GM12878 (cell line): ENCODE results near the gene CAPZB. TPM values are rescaled to one million over a fixed set of nuclear protein-coding genes. Genes with fewer than 3 reads are reported as not detected.

ENCODE experiments used
- ATAC-seq: fragments of 200-7000 bp; cut with Tn5 transposase; 3 replicates; pipeline ENCODE4 v1.9.1; 2020; ENCODE audit warnings: mild to moderate bottlenecking, moderate library complexity
- BruUV-seq: library from RNA; stranded (reverse); fragments of 400-500 nt; replicated peaks from 2 replicates; lab custom pipeline; 2021; lab: Mats Ljungman, UMichigan
- CTCF ChIA-PET: fragments of 300-600 bp; sonication (Branson Sonifier 250); formaldehyde crosslinking; extraction: SDS; loops from one replicate; lab custom pipeline; 2021; ENCODE audit warnings: inconsistent platforms; lab: Yijun Ruan, JAX
- POLR2A ChIA-PET: fragments of 350-600 bp; formaldehyde crosslinking; extraction: SDS; loops from one replicate; lab custom pipeline; 2021; ENCODE audit warnings: inconsistent platforms; lab: Charles Lee
- RAD21 ChIA-PET: fragments of 300-600 bp; sonication (Branson Sonifier 250); formaldehyde crosslinking; loops from one replicate; lab custom pipeline; 2023; ENCODE audit warnings: antibody characterized with exemption; ENCODE audit not compliant: unreplicated experiment; lab: Charles Lee
- SMC1A ChIA-PET: fragments of 300-600 bp; sonication (Branson Sonifier 250); formaldehyde crosslinking; loops from one replicate; lab custom pipeline; 2023; ENCODE audit not compliant: unreplicated experiment, uncharacterized antibody; lab: Charles Lee
- DNase-seq: peaks from one replicate; pipeline ENCODE4 v3.0.0-alpha.2; 2011; ENCODE audit warnings: low read depth, low spot score
- FAIRE-seq: peaks from 3 replicates; lab custom pipeline; 2011; peaks lifted over from hg19 to GRCh38; lab: Jason Lieb, UNC
- H2AFZ ChIP-seq: 2 replicates; pipeline ENCODE4 v1.6.0; 2011; ENCODE audit warnings: low read depth, low read length, control low read depth; ENCODE audit not compliant: control insufficient read depth
- H3K27ac ChIP-seq: 2 replicates; pipeline ENCODE4 v1.5.1; 2011; ENCODE audit warnings: control low read depth; ENCODE audit not compliant: control insufficient read depth, insufficient read depth
- H3K27me3 ChIP-seq, 2 experiments: replicated peaks in 1 of 2; 2 replicates each; pipeline versions ENCODE4 v1.6.0 to v1.6.1; 2011; ENCODE audit warnings: low read length in 1 of 2; ENCODE audit not compliant: control insufficient read depth in 2 of 2, insufficient read depth in 2 of 2
- H3K36me3 ChIP-seq, 2 experiments: 2 replicates each; pipeline ENCODE4 v1.5.1; 2011; ENCODE audit warnings: low read length in 1 of 2; ENCODE audit not compliant: control insufficient read depth in 2 of 2, insufficient read depth in 2 of 2
- H3K4me1 ChIP-seq: 2 replicates; pipeline ENCODE4 v1.6.1; 2011; ENCODE audit warnings: mild to moderate bottlenecking, low read length, moderate library complexity, mixed read lengths; ENCODE audit not compliant: control insufficient read depth, insufficient read depth
- H3K4me2 ChIP-seq: 2 replicates; pipeline ENCODE4 v1.6.0; 2011; ENCODE audit warnings: control low read depth; ENCODE audit not compliant: control insufficient read depth, insufficient read depth
- H3K4me3 ChIP-seq: fragments of 200-600 bp; sonication (generic); 2 replicates; pipeline ENCODE4 v1.5.1; 2016
- H3K79me2 ChIP-seq: 2 replicates; pipeline ENCODE4 v1.6.0; 2011; ENCODE audit warnings: low read length; ENCODE audit not compliant: control insufficient read depth, insufficient read depth
- H3K9ac ChIP-seq: 2 replicates; pipeline ENCODE4 v1.8.0; 2011; ENCODE audit warnings: low read length, control low read depth, mixed read lengths; ENCODE audit not compliant: control insufficient read depth, insufficient read depth
- H3K9me3 ChIP-seq: replicated peaks from 3 replicates; pipeline ENCODE4 v1.5.1; 2011; ENCODE audit warnings: mild to moderate bottlenecking, low read length; ENCODE audit not compliant: control insufficient read depth, insufficient read depth
- H4K20me1 ChIP-seq: 2 replicates; pipeline ENCODE4 v1.6.0; 2011; ENCODE audit not compliant: control insufficient read depth, insufficient read depth
- ATF3 ChIP-seq: IDR thresholded peaks from 2 replicates; pipeline ENCODE4 v1.6.1; 2011; ENCODE audit warnings: low read depth, mild to moderate bottlenecking, low read length, moderate library complexity, borderline replicate concordance; ENCODE audit errors: extremely low read depth
- EGR1 ChIP-seq, 2 experiments: IDR thresholded peaks; 1 replicate in 1 of 2; 2 replicates in 1 of 2; pipeline ENCODE4 v1.6.1; 2011 to 2012; ENCODE audit warnings: low read depth in 2 of 2, low read length in 2 of 2, borderline replicate concordance in 1 of 2, mild to moderate bottlenecking in 1 of 2, moderate library complexity in 1 of 2
- ESRRA ChIP-seq: IDR thresholded peaks from 2 replicates; pipeline ENCODE4 v1.6.1; 2012; ENCODE audit warnings: mild to moderate bottlenecking, low read length, improper control_type of control experiment
- LARP7 ChIP-seq: fragments of 450-650 bp; IDR thresholded peaks from 2 replicates; pipeline ENCODE4 v1.6.1; 2017; ENCODE audit warnings: mild to moderate bottlenecking
- NFIC ChIP-seq: IDR thresholded peaks from 2 replicates; pipeline ENCODE4 v1.6.1; 2012; ENCODE audit warnings: low read depth, mild to moderate bottlenecking, inconsistent platforms, low read length, moderate library complexity
- NR2C1 ChIP-seq: fragments of 450-650 bp; IDR thresholded peaks from 2 replicates; pipeline ENCODE4 v1.6.1; 2017; ENCODE audit warnings: antibody characterized with exemption, mild to moderate bottlenecking, moderate library complexity
- PAX5 ChIP-seq: IDR thresholded peaks from 2 replicates; pipeline ENCODE4 v1.6.1; 2011; ENCODE audit warnings: low read depth, low read length, borderline replicate concordance
- POLR2AphosphoS2 ChIP-seq: IDR thresholded peaks from 2 replicates; pipeline ENCODE4 v1.6.1; 2011; ENCODE audit warnings: low read depth, mild to moderate bottlenecking, low read length, improper control_type of control experiment, moderate library complexity
- SMAD5 ChIP-seq: IDR thresholded peaks from 2 replicates; pipeline ENCODE4 v1.6.1; 2016; ENCODE audit warnings: antibody characterized with exemption, low read depth
- ZBED1 ChIP-seq: IDR thresholded peaks from 2 replicates; pipeline ENCODE4 v1.6.1; 2016; ENCODE audit warnings: borderline replicate concordance
- ZNF207 ChIP-seq: fragments of 450-650 bp; IDR thresholded peaks from 2 replicates; pipeline ENCODE4 v1.6.1; 2014; ENCODE audit warnings: antibody characterized with exemption, mild to moderate bottlenecking, borderline replicate concordance
- ZNF687 ChIP-seq: fragments of 450-650 bp; IDR thresholded peaks from 2 replicates; pipeline ENCODE4 v1.6.1; 2017; ENCODE audit warnings: mild to moderate bottlenecking, moderate library complexity
- WGBS: methylation state at CpG from one replicate; pipeline ENCODE4 v1.1.6; 2016; ENCODE audit warnings: low lambda C conversion rate; ENCODE audit not compliant: insufficient replicate concordance, insufficient coverage; ENCODE audit errors: missing lambda C conversion rate; 5-methylcytosine and 5-hydroxymethylcytosine counted together
- in situ Hi-C: fragments of 300-500 bp; cut with MboI; formaldehyde crosslinking; loops from 9 replicates; pipeline ENCODE4 v1.14.3; 2018; ENCODE audit warnings: mixed read lengths
- intact Hi-C: fragments of 100-400 bp; cut with micrococcal nuclease; formaldehyde crosslinking; loops from one replicate; pipeline ENCODE4 v1.14.2; 2022; ENCODE audit not compliant: unreplicated experiment
- polyA plus RNA-seq, 11 experiments: library from polyadenylated mRNA; depleted of rRNA in 4 of 11; unstranded in 6 of 11; stranded (reverse) in 5 of 11; fragments of >200 nt; fragmentation: Nextera tagmentation in 4 of 11; fragmentation: Illumina TruSeq in 1 of 11; extraction: Ambion mirVana in 4 of 11; extraction: Trizol in 1 of 11; gene quantifications; 1 replicate in 1 of 11; 2 replicates in 10 of 11; pipeline versions ENCODE4 v1.2.1 to v1.2.3, GENCODE V29; 2011 to 2016; ENCODE audit warnings: inconsistent platforms in 2 of 11, missing spikeins in 2 of 11, low read depth in 1 of 11
- total RNA-seq, 4 experiments: library from RNA; depleted of rRNA in 3 of 4; stranded (reverse); fragments of >200 nt in 3 of 4; fragmentation: Illumina TruSeq in 1 of 4; extraction: Trizol in 1 of 4; gene quantifications; 2 replicates each; pipeline versions ENCODE4 v1.2.1 to v1.2.3, GENCODE V29; 2013 to 2021

The CAPZB gene
- total and polyA plus RNA-seq, 10 of the 15 experiments (the other 5 are each of a cell fraction or from before 2014, with no cell fraction given): 104 to 454 (median 213) TPM

GRCh38 chr1:19310720-19311502, 174.4 kb downstream of the CAPZB start:
- H3K9ac ChIP-seq: peak overlapping the region; percentile 52
- intact Hi-C loops: loop anchor here (5.0 to 10.0 kb wide), 3 partner anchors 59 to 344 kb away; partner anchors contain the start of genes CAPZB, EMC1 and MRTO4
- no peak for TF ChIP-seq ATF3
- no peak for TF ChIP-seq EGR1 (IDR thresholded peaks at IDR 0.05; ENCODE audit: borderline replicate concordance in 1 of 2, low read depth in 2 of 2, low read length in 2 of 2)
- no peak for TF ChIP-seq ZBED1
- no peak for TF ChIP-seq NR2C1
- TF ChIP-seq ZNF687: no peak
- TF ChIP-seq ESRRA: no peak
- TF ChIP-seq PAX5: no peak
- no peak for TF ChIP-seq LARP7
- TF ChIP-seq NFIC: no peak
- no peak for TF ChIP-seq POLR2AphosphoS2
- no peak for TF ChIP-seq ZNF207
- TF ChIP-seq SMAD5: no peak
- CTCF ChIA-PET: no interaction called here
- no peak for ATAC-seq
- in situ Hi-C loops: no loop called here
- TSS peak; percentile 77 for BruUV-seq
- H3K27ac ChIP-seq: no peak overlapping the region
- H3K4me2 ChIP-seq: peak overlapping the region; percentile 56
- no peak for FAIRE-seq
- no peaks in the 10 kb centered on the region for H3K27me3 ChIP-seq
- H3K4me1 ChIP-seq: peaks cover 33% of the 10 kb centered on the region
- H3K9me3 ChIP-seq: no peaks in the 10 kb centered on the region
- POLR2A ChIA-PET: interaction anchor here (0.5 to 1.1 kb wide), 2 partner anchors 56 to 91 kb away, joined by 3 read pairs; no protein-coding TSS in a partner anchor
- H3K4me3 ChIP-seq: peak overlapping the region; percentile 92
- H3K36me3 ChIP-seq: peaks cover 0 to 6% of the 10 kb centered on the region in 2 experiments; a peak in 2 of 4 replicates
- WGBS: 42% methylated on average over 12 of the region's 13 CpGs
- RAD21 ChIA-PET: no interaction called here
- peaks cover 19% of the 10 kb centered on the region for H3K79me2 ChIP-seq
- H2AFZ ChIP-seq: no peak overlapping the region; the same call in 1 of the 2 replicates
- no peaks in the 10 kb centered on the region; the same call in 1 of the 2 replicates for H4K20me1 ChIP-seq
- SMC1A ChIA-PET: interaction anchor here (2.3 kb wide), 1 partner anchor 287 kb away, joined by 7 read pairs; a partner anchor contains a TSS
- no peak for DNase-seq
